ENCODE results near the gene CYB5D1. TPM values are rescaled to one million over a fixed set of nuclear protein-coding genes. Genes with fewer than 3 reads are reported as not detected.

CYB5D1 gene
- total RNA-seq, 1 donor = 11.2 TPM

DNA sequence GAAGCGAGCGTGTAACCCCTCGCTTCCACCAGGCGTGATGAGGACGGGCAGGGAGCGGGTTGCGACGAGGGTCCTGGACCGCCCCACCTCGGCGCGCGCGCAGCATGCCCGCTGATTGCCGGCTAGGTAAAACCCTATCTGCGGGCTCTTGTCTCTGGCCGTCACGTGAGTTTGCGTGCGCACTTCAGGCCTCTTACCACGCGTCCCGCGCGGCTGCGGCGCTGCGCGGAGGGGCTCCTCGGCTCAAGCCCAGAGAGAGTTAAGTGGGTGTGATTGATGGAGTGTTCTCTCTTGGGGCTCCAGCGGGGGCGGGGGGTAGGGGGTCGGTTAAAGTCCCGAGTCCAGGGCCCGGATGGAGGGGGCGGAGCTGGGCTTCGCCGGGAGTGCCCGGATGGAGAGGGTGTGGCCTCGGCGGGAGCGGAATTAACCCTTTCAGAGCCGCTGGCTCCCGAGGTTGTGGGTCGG lies 15.9 kb upstream of the CYB5D1 start:
- TF ChIP-seq, protein P1, sequence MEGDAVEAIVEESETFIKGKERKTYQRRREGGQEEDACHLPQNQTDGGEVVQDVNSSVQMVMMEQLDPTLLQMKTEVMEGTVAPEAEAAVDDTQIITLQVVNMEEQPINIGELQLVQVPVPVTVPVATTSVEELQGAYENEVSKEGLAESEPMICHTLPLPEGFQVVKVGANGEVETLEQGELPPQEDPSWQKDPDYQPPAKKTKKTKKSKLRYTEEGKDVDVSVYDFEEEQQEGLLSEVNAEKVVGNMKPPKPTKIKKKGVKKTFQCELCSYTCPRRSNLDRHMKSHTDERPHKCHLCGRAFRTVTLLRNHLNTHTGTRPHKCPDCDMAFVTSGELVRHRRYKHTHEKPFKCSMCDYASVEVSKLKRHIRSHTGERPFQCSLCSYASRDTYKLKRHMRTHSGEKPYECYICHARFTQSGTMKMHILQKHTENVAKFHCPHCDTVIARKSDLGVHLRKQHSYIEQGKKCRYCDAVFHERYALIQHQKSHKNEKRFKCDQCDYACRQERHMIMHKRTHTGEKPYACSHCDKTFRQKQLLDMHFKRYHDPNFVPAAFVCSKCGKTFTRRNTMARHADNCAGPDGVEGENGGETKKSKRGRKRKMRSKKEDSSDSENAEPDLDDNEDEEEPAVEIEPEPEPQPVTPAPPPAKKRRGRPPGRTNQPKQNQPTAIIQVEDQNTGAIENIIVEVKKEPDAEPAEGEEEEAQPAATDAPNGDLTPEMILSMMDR (IDR thresholded peaks at IDR 0.05; ENCODE audit: insufficient read depth, low read depth, low read length) = no peak
- H3K4me3 ChIP-seq (ENCODE audit: low read depth, low read length) = peak overlapping the region; percentile 79
- peak; percentile 87 for DNase-seq (ENCODE audit: low read depth)

DNA sequence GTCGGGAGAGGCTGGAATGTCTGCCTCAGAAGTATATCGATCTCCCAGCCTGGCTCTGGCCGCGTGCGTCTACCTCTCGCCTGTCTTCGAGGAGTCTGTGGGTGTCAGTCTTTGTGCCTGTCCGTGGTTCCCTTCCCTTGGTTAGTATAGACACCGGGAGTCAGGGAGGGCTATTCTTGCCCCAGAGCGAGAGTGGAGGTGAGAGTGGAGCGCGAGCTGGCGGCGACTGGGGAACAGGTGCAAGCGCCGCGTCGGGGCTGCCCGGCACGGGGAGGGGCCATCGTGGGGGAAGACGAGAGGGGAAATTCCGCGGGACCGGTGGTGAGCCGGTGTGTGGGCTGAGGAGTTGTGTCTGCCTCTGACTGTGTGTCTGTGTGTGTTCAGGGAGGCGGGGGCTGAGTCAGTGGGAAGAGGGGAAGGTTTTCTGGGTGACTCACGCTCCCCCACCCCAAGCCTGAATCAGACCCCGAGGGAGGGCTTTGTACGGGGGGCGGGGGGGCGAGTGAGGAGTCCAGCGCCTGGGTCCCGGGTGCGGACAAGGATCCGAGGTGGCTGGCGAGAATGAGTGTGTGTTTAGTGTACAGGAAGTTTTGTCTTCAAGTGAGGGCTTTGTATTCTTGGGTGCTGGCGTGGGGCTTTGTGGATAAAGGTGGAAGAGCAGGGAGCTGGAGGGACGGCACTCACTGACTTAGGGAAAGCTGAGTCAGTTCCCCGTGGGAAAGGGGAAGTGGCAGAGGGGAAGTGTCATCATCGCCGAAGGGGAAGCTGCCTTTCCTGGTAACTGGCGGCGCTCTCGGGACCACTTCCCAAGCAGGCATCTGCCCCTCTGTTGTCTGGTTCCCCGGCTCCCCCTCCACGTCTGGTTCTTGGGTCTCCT lies 15.2 kb upstream of the CYB5D1 start:
- TF ChIP-seq, protein P1 (IDR thresholded peaks at IDR 0.05; ENCODE audit: insufficient read depth, low read depth, low read length) = no peak
- peak overlapping the region; percentile 79 for H3K4me3 ChIP-seq (ENCODE audit: low read depth, low read length)
- peak; percentile 94 for DNase-seq (ENCODE audit: low read depth)

DNA sequence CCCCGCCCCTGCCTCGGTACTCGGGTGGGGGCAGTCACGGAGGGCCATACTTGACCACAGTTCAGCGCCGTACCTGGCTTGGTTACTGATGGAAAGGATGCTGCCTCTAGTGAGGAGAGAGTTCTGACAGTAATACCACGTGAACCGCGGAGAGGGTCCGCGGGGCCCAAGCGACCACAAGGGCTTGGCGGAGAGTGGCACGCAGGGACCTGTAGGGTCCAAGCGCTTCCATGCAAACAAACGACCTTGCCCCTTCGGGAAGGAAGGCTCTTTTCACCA lies 14.6 kb upstream of the CYB5D1 start:
- TF ChIP-seq, protein P1 (IDR thresholded peaks at IDR 0.05; ENCODE audit: insufficient read depth, low read depth, low read length) = no peak
- peak overlapping the region; percentile 79 for H3K4me3 ChIP-seq (ENCODE audit: low read depth, low read length)
- no peak for DNase-seq (ENCODE audit: low read depth)

DNA sequence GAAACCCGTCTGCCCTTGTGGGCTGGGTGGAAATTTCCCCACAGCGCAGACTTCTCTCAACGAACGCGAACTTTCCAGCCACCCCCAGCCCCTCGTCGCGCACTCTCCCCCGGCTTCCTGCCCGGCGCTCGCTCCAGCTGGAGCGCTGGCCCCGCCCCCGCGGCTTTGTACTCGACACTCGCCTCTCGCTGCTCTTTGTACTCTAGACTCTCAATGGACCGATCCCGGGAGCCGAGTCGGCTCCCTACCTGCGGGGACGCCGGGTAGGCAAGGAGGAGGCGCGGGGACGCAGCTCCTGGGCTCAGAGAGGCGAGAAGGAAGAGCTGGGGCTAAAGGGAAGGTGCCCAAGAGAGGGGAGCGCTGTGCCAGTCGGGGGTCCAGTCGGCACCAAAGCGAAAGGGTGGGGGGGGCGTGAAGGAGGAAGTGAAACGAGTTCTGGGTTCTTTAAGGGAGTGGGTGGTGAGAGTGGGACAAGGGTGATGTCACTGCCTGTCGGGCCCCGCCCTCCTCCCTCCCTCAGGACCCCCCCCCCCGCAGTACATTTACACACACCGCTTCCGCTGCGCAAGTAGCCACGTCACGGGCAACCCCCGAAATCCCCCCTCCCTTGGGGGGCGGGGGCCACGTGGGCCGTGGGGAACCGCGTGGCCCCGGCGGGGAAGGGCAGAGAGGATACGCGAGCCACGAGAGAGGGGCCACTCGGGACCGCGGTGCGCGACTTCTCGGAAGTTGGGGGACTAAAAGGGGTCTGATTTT lies 14.1 kb upstream of the CYB5D1 start:
- peak; percentile 92 for DNase-seq (ENCODE audit: low read depth)
- peak overlapping the region; percentile 79 for H3K4me3 ChIP-seq (ENCODE audit: low read depth, low read length)
- TF ChIP-seq, protein P1 (IDR thresholded peaks at IDR 0.05; ENCODE audit: insufficient read depth, low read depth, low read length) = no peak

DNA sequence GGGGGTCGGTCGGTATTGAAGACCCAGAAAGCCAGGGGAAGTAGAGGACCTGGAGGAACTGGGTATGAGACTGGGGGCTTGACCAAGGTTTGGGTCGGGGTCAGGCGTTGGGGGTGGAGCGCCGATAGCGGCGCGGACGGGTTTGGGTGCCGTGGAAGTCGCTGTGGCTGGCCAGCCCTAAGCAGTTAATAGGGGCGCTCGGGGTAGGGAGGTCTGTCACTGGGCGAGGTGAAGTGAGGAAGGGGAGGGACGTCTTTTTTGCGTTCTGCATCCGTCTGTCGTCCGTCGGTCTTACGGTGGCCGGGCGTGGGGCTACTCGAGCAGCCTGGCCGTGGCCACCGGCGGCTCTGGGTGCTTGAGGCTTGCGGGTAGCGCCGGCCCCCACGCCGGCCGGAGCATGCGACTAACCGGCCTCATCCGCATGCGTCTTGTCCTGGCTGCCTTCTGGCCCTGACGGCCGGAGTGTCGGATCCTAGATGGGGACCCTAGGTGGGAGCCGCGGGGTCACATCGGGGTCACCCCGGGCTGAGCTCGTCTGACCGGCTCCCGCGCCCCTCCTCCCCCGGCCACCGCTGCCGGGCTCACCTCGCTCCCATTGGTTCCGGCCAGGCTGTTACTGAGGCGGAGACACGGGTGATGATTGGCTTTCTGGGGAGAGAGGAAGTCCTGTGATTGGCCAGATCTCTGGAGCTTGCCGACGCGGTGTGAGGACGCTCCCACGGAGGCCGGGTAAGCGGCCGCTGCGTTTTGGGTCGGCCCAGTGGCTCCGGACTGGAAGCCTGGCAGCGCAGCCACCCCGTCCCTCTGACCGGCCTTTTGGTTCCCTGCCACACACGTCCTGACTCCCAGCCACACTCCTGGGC lies 13.3 kb upstream of the CYB5D1 start:
- TF ChIP-seq, protein P1 (IDR thresholded peaks at IDR 0.05; ENCODE audit: insufficient read depth, low read depth, low read length) = no peak
- peak overlapping the region; percentile 79 for H3K4me3 ChIP-seq (ENCODE audit: low read depth, low read length)
- DNase-seq (ENCODE audit: low read depth) = peak; percentile 96

DNA sequence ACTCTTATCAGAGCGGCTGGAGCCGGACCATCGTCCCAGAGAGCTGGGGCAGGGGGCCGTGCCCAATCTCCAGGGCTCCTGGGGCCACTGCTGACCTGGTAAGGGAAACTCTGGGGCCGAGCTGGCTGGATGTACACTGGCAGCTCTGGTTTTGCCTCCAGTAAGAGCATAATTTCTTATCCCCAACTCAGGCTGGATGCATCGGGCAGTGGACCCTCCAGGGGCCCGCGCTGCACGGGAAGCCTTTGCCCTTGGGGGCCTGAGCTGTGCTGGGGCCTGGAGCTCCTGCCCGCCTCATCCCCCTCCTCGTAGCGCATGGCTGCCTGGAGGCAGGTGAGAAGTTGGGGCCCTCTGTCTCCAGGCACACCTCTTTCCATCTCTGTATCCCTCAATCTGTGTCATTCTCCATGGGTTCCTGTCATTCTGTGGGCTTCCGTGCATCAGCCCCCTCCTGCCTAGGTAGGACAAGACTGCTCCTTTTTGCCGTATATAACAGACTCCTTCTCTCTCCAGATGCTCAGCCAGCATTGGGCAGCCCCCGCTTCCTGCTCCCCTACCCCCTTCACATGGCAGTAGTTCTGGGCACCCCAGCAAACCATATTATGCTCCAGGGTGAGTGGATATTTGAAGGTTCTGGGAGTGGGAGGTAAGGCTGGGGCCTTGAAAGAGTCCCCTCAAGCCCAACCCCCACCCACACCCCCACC lies 12.3 kb upstream of the CYB5D1 start:
- TF ChIP-seq, protein P1 (IDR thresholded peaks at IDR 0.05; ENCODE audit: insufficient read depth, low read depth, low read length) = no peak
- DNase-seq (ENCODE audit: low read depth) = no peak
- H3K4me3 ChIP-seq (ENCODE audit: low read depth, low read length) = peak overlapping the region; percentile 79
